Endodermal cell (in vitro differentiated cells): Measurements from ENCODE around the gene PPM1L. TPM values are rescaled to one million over a fixed set of nuclear protein-coding genes. Genes with fewer than 3 reads are reported as not detected.

Experiments used
- DNase-seq: peaks from one replicate; pipeline ENCODE4 v3.0.0-alpha.2; 2017
- H3K27ac ChIP-seq: 2 replicates; pipeline ENCODE4 v1.5.1; 2013; ENCODE audit warnings: mild to moderate bottlenecking, low read depth, low read length, moderate library complexity
- H3K27me3 ChIP-seq: 2 replicates; pipeline ENCODE4 v1.6.1; 2013; ENCODE audit warnings: mild to moderate bottlenecking, low read length, moderate library complexity; ENCODE audit not compliant: insufficient read depth, control insufficient read depth, poor library complexity, severe bottlenecking
- H3K36me3 ChIP-seq: 2 replicates; pipeline ENCODE4 v1.7.0; 2013; ENCODE audit warnings: mild to moderate bottlenecking, low read length, moderate library complexity; ENCODE audit not compliant: control insufficient read depth, insufficient read depth
- H3K4me1 ChIP-seq: one replicate; pipeline ENCODE4 v1.7.0; 2013; ENCODE audit warnings: low read length; ENCODE audit not compliant: control insufficient read depth, insufficient read depth
- H3K4me3 ChIP-seq: 2 replicates; pipeline ENCODE4 v1.5.1; 2013; ENCODE audit warnings: mild to moderate bottlenecking, low read length, moderate library complexity
- H3K9ac ChIP-seq: 2 replicates; pipeline ENCODE4 v1.6.1; 2013; ENCODE audit warnings: mild to moderate bottlenecking, low read length, moderate library complexity; ENCODE audit not compliant: poor library complexity, severe bottlenecking; ENCODE audit errors: extremely low read depth
- H3K9me3 ChIP-seq: 2 replicates; pipeline ENCODE4 v1.6.1; 2013; ENCODE audit warnings: mild to moderate bottlenecking, low read length, moderate library complexity; ENCODE audit not compliant: control insufficient read depth
- H3K27ac Mint-ChIP-seq: 2 replicates; pipeline ENCODE4 v1.8.0; 2020; ENCODE audit warnings: mixed read lengths
- H3K27me3 Mint-ChIP-seq: 2 replicates; pipeline ENCODE4 v1.8.0; 2021; ENCODE audit warnings: mild to moderate bottlenecking, mixed read lengths; ENCODE audit not compliant: insufficient read depth
- H3K36me3 Mint-ChIP-seq: 2 replicates; pipeline ENCODE4 v1.8.0; 2020; ENCODE audit warnings: low read depth, mixed read lengths
- H3K4me1 Mint-ChIP-seq: 2 replicates; pipeline ENCODE4 v1.8.0; 2020; ENCODE audit warnings: mixed read lengths
- H3K4me3 Mint-ChIP-seq: 2 replicates; pipeline ENCODE4 v1.8.0; 2020; ENCODE audit warnings: mild to moderate bottlenecking, moderate library complexity, mixed read lengths
- H3K9me3 Mint-ChIP-seq: 2 replicates; pipeline ENCODE4 v1.8.0; 2020; ENCODE audit warnings: mild to moderate bottlenecking, mixed read lengths
- CTCF ChIP-seq: fragments of 200-600 bp; sonication (generic); conservative IDR thresholded peaks from 2 replicates; pipeline ENCODE4 v1.5.0; 2021; ENCODE audit warnings: antibody characterized with exemption, mild to moderate bottlenecking
- WGBS, 2 experiments: methylation state at CpG; one replicate each; pipeline versions ENCODE4 v1.1.5 to v1.1.7; 2013; ENCODE audit warnings: missing lambda C conversion rate in 2 of 2, mixed read lengths in 1 of 2; ENCODE audit not compliant: insufficient coverage in 1 of 2, insufficient read length in 1 of 2; 5-methylcytosine and 5-hydroxymethylcytosine counted together
- total RNA-seq, 2 donors: library from RNA; stranded (reverse); fragmentation: NEBNext Ultra II Directional in 1 of 2; extraction: Animal tissue kit (Norgen Biotek cat#: 25700) in 1 of 2; gene quantifications; 2 replicates in 1 of 2; 3 replicates in 1 of 2; pipeline ENCODE4 v1.2.1, GENCODE V29; 2021

PPM1L gene
- total RNA-seq, 2 donors from 2014 or later: 1.6 to 3.3 TPM

GRCh38 chr3:160986069-160986468, 230.0 kb downstream of the PPM1L start:
- 93% methylated on average over 2 of the region's 2 CpGs; no CpG with 5 or more reads in 1 of the 2 experiments for WGBS, 2 experiments
- no peak overlapping the region for H3K4me3 ChIP-seq
- H3K9me3 Mint-ChIP-seq: peaks cover 26% of the 10 kb centered on the region

GRCh38 chr3:160987982-160988964, 232.2 kb downstream of the PPM1L start:
- Mint-ChIP-seq H3K36me3 (no peaks in the 10 kb centered on the region), H3K4me3 (no peak overlapping the region), H3K27ac (no peak overlapping the region), H3K27me3 (no peaks in the 10 kb centered on the region), H3K9me3 (peaks cover 15% of the 10 kb centered on the region), H3K4me1 (peaks cover 3% of the 10 kb centered on the region)
- no peak for TF ChIP-seq CTCF
- DNase-seq: no peak
- 92 to 96% methylated on average over 4 of the region's 4 CpGs for WGBS, 2 experiments
- H3K9me3 ChIP-seq: peaks cover 8% of the 10 kb centered on the region
- H3K4me3 ChIP-seq: no peak overlapping the region
- H3K9ac ChIP-seq: no peak overlapping the region
- no peaks in the 10 kb centered on the region for H3K36me3 ChIP-seq
- peaks cover 5% of the 10 kb centered on the region for H3K4me1 ChIP-seq
- H3K27ac ChIP-seq: no peak overlapping the region
- no peaks in the 10 kb centered on the region for H3K27me3 ChIP-seq

More at GRCh38 chr3:160986069-160986468, 230.0 kb downstream of the PPM1L start:
- no peaks in the 10 kb centered on the region for H3K27me3 ChIP-seq
- no peaks in the 10 kb centered on the region for H3K36me3 ChIP-seq
- Mint-ChIP-seq H3K4me3 (no peak overlapping the region), H3K36me3 (no peaks in the 10 kb centered on the region), H3K27me3 (no peaks in the 10 kb centered on the region), H3K4me1 (peaks cover 3% of the 10 kb centered on the region), H3K27ac (no peak overlapping the region)
- no peak overlapping the region for H3K27ac ChIP-seq
- no peak for DNase-seq
- H3K9me3 ChIP-seq: peaks cover 15% of the 10 kb centered on the region
- peaks cover 5% of the 10 kb centered on the region for H3K4me1 ChIP-seq
- no peak overlapping the region for H3K9ac ChIP-seq
- no peak for TF ChIP-seq CTCF

- H3K36me3 ChIP-seq: no peaks in the 10 kb centered on the region
- no peak for TF ChIP-seq CTCF
- no peak overlapping the region for H3K27ac ChIP-seq
- H3K4me3 ChIP-seq: no peak overlapping the region
- H3K4me1 ChIP-seq: peaks cover 5% of the 10 kb centered on the region
- no peak for DNase-seq
- no peak overlapping the region for H3K9ac ChIP-seq
- H3K27ac Mint-ChIP-seq: no peak overlapping the region
- H3K36me3 Mint-ChIP-seq: no peaks in the 10 kb centered on the region
- H3K4me1 Mint-ChIP-seq: peaks cover 3% of the 10 kb centered on the region
- H3K9me3 ChIP-seq: no peaks in the 10 kb centered on the region
- no peaks in the 10 kb centered on the region for H3K9me3 Mint-ChIP-seq
- H3K4me3 Mint-ChIP-seq: no peak overlapping the region
- WGBS, 2 experiments: 94 to 100% methylated on average over 2 of the region's 2 CpGs
- no peaks in the 10 kb centered on the region for H3K27me3 ChIP-seq
- H3K27me3 Mint-ChIP-seq: no peaks in the 10 kb centered on the region
Measured at GRCh38 chr3:160990446-160990845, 234.4 kb downstream of the PPM1L start.
